Measurements from ENCODE around the gene CEP85. TPM values are rescaled to one million over a fixed set of nuclear protein-coding genes. Genes with fewer than 3 reads are reported as not detected.
A peak's percentile ranks its signal among the peaks of the same experiment; 100 is the strongest.

The CEP85 gene
- total and polyA plus RNA-seq, 9 of the 15 experiments (the other 6 are each of a cell fraction or from before 2014, with no cell fraction given): 42.1 to 140 (median 92.6) TPM

DNA sequence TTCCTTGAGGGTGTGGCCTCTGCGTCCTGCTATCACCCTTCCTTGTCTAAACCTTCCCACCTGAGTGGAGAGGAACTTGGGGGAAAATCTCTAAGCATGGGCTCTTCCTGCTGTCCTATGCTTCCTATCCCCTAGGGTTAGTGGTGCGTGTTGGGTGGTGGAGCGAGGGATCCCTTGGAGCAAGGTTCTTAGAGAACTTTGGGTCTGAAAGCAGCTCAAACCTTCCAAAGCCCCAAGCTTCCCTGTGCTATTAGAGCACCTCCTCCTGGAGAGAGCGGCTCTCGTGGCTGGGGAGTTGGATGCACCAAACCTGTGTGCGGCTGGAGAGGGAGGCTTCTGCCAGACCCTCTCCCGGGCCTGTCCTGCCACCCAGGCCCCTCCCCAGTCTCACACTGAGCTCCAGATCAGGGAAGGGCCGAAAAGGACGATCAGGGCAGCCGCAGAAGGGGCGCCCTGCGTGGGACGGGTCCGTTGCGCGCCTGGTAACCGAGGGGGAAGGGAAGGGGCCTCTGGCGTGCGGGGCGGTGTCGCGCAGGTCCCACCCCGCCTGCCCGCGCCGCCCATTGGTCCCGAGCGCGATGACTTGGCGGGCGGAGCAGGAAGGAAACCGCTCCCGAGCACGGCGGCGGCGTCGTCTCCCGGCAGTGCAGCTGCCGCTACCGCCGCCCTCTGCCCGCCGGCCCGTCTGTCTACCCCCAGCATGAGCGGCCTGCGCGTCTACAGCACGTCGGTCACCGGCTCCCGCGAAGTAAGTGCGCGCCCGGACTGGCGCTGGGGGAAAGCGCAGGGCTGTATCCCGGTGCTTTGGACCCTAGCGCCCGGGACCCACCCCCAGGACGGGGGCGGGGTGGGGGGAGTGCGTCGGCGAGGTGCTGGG lies 45.7 kb downstream of the CEP85 start, which contains the start of gene SH3BGRL3 (continued):
- no peak for TF ChIP-seq NEUROD1 (IDR thresholded peaks at IDR 0.05; ENCODE audit: borderline replicate concordance, low read depth, low read length, partially characterized antibody)
- no peak for TF ChIP-seq ATF1 (CRISPR knock-in tag; IDR thresholded peaks at IDR 0.05)
- TF ChIP-seq ATF1 (tag; IDR thresholded peaks at IDR 0.05): peak; percentile 93
- no peak for TF ChIP-seq ZNF124 (CRISPR knock-in tag; IDR thresholded peaks at IDR 0.05)
- TF ChIP-seq HNRNPK (IDR thresholded peaks at IDR 0.05; ENCODE audit: low read depth, low read length, poor library complexity, severe bottlenecking): peak; percentile 76
- TF ChIP-seq HCFC1 (IDR thresholded peaks at IDR 0.05; ENCODE audit: low read depth, low read length): peak; percentile 5; the same call in 1 of the 2 replicates
- TF ChIP-seq ZNF551 (CRISPR knock-in tag; IDR thresholded peaks at IDR 0.05): no peak
- TF ChIP-seq SMARCB1 (IDR thresholded peaks at IDR 0.05; ENCODE audit: insufficient read length, low read depth): no peak
- TF ChIP-seq CREM (IDR thresholded peaks at IDR 0.05; ENCODE audit: low read depth): peak; percentile 40; the same call in 1 of the 2 replicates
- TF ChIP-seq ZKSCAN1 (IDR thresholded peaks at IDR 0.05; ENCODE audit: low read depth, low read length): no peak
- no peak for TF ChIP-seq SIN3B (IDR thresholded peaks at IDR 0.05; ENCODE audit: low read depth)
- 0 out of 2 replicates have a peak, but pooled peaks have one; percentile 34 for TF ChIP-seq ETV1 (tag; conservative IDR thresholded peaks at IDR 0.05; ENCODE audit: low read depth)
- TF ChIP-seq, protein P1, sequence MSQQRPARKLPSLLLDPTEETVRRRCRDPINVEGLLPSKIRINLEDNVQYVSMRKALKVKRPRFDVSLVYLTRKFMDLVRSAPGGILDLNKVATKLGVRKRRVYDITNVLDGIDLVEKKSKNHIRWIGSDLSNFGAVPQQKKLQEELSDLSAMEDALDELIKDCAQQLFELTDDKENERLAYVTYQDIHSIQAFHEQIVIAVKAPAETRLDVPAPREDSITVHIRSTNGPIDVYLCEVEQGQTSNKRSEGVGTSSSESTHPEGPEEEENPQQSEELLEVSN (IDR thresholded peaks at IDR 0.05; ENCODE audit: borderline replicate concordance in 1 of 2, extremely low read depth in 1 of 2, insufficient read depth in 1 of 2, insufficient read length in 1 of 2, low read depth in 1 of 2, low read length in 1 of 2, poor library complexity in 1 of 2, severe bottlenecking in 1 of 2): peak; percentile 91 to 98
- peak; percentile 87 for TF ChIP-seq EGR1 (conservative IDR thresholded peaks at IDR 0.05)
- TF ChIP-seq, protein P2, sequence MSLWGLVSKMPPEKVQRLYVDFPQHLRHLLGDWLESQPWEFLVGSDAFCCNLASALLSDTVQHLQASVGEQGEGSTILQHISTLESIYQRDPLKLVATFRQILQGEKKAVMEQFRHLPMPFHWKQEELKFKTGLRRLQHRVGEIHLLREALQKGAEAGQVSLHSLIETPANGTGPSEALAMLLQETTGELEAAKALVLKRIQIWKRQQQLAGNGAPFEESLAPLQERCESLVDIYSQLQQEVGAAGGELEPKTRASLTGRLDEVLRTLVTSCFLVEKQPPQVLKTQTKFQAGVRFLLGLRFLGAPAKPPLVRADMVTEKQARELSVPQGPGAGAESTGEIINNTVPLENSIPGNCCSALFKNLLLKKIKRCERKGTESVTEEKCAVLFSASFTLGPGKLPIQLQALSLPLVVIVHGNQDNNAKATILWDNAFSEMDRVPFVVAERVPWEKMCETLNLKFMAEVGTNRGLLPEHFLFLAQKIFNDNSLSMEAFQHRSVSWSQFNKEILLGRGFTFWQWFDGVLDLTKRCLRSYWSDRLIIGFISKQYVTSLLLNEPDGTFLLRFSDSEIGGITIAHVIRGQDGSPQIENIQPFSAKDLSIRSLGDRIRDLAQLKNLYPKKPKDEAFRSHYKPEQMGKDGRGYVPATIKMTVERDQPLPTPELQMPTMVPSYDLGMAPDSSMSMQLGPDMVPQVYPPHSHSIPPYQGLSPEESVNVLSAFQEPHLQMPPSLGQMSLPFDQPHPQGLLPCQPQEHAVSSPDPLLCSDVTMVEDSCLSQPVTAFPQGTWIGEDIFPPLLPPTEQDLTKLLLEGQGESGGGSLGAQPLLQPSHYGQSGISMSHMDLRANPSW (CRISPR knock-in tag; IDR thresholded peaks at IDR 0.05): no peak
- TF ChIP-seq BRD4 (IDR thresholded peaks at IDR 0.05): 0 out of 2 replicates have a peak, but pooled peaks have one; percentile 27
- TF ChIP-seq ZBTB17 (CRISPR knock-in tag; IDR thresholded peaks at IDR 0.05): peak; percentile 47; the same call in 1 of the 2 replicates
- TF ChIP-seq FOXK1 (CRISPR knock-in tag; IDR thresholded peaks at IDR 0.05; ENCODE audit: borderline replicate concordance): no peak; the same call in 1 of the 2 replicates
- TF ChIP-seq MAFG (tag; conservative IDR thresholded peaks at IDR 0.05): no peak
- no peak for TF ChIP-seq POU5F1 (IDR thresholded peaks at IDR 0.05; ENCODE audit: borderline replicate concordance, low read depth, low read length, partially characterized antibody)
- TF ChIP-seq RBM22 (IDR thresholded peaks at IDR 0.05; ENCODE audit: low read depth, low read length, poor library complexity, severe bottlenecking): peak; percentile 98
- TF ChIP-seq, protein P3, sequence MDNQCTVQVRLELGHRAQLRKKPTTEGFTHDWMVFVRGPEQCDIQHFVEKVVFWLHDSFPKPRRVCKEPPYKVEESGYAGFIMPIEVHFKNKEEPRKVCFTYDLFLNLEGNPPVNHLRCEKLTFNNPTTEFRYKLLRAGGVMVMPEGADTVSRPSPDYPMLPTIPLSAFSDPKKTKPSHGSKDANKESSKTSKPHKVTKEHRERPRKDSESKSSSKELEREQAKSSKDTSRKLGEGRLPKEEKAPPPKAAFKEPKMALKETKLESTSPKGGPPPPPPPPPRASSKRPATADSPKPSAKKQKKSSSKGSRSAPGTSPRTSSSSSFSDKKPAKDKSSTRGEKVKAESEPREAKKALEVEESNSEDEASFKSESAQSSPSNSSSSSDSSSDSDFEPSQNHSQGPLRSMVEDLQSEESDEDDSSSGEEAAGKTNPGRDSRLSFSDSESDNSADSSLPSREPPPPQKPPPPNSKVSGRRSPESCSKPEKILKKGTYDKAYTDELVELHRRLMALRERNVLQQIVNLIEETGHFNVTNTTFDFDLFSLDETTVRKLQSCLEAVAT (IDR thresholded peaks at IDR 0.05): peak in 1 of 2 experiments; percentile 8; a peak in 1 of 4 replicates
- TF ChIP-seq BCL6 (CRISPR knock-in tag; IDR thresholded peaks at IDR 0.05): peak; percentile 61
- peak; percentile 36; the same call in 1 of the 2 replicates for TF ChIP-seq SMARCA5 (IDR thresholded peaks at IDR 0.05)

Data from K562 (cell line).